HFF-Myc (cell line): Measurements from ENCODE around the gene SMAD7.

ENCODE experiments used
- DNase-seq: peaks from one replicate; pipeline ENCODE4 v3.0.0-alpha.2; 2011; ENCODE audit warnings: low read depth; ENCODE audit errors: extremely low read depth
- H3K4me3 ChIP-seq: replicated peaks from 2 replicates; pipeline ENCODE4 v1.5.1; 2011; ENCODE audit warnings: low read depth, mild to moderate bottlenecking, control low read depth, low read length
- CTCF ChIP-seq: IDR thresholded peaks from 2 replicates; pipeline ENCODE4 v1.5.1; 2012; ENCODE audit warnings: mild to moderate bottlenecking, low read depth, low read length, control low read depth; ENCODE audit errors: missing control alignments

SMAD7 gene

GRCh38 chr18:48966523-48966922 is 15.8 kb upstream of the SMAD7 start:
- no peak for DNase-seq
- no peak for TF ChIP-seq CTCF
- no peak overlapping the region for H3K4me3 ChIP-seq

- TF ChIP-seq CTCF, result no peak
- H3K4me3 ChIP-seq, result no peak overlapping the region
- DNase-seq, result no peak
Measured at GRCh38 chr18:48963586-48964470, 13.1 kb upstream of the SMAD7 start.

GRCh38 chr18:48962994-48963561 is 12.3 kb upstream of the SMAD7 start:
- no peak for TF ChIP-seq CTCF
- no peak overlapping the region for H3K4me3 ChIP-seq
- no peak for DNase-seq

- no peak for DNase-seq
- TF ChIP-seq CTCF, result no peak
- H3K4me3 ChIP-seq, result no peak overlapping the region
Measured at GRCh38 chr18:48962252-48962993, 11.7 kb upstream of the SMAD7 start.

GRCh38 chr18:48961547-48961946 is 10.8 kb upstream of the SMAD7 start:
- no peak overlapping the region for H3K4me3 ChIP-seq
- no peak for TF ChIP-seq CTCF
- no peak for DNase-seq

- DNase-seq, result no peak
- no peak overlapping the region for H3K4me3 ChIP-seq
Measured at GRCh38 chr18:48959921-48960920, 9.5 kb upstream of the SMAD7 start.

More at GRCh38 chr18:48959921-48960920, 9.5 kb upstream of the SMAD7 start:
- no peak for TF ChIP-seq CTCF
